GM21360 (cell line): ENCODE results near the gene SRL.
"Not testable (repeated sequence)": the region's sequence is repeated elsewhere in the genome, so short reads cannot be mapped to it uniquely, and the experiment has no call there.

Experiments
- ATAC-seq: cut with Tn5 transposase; IDR thresholded peaks from one replicate; pipeline ENCODE4 v1.9.1; 2021; ENCODE audit warnings: mild to moderate bottlenecking, moderate library complexity; ENCODE audit not compliant: unreplicated experiment

Gene SRL

DNA sequence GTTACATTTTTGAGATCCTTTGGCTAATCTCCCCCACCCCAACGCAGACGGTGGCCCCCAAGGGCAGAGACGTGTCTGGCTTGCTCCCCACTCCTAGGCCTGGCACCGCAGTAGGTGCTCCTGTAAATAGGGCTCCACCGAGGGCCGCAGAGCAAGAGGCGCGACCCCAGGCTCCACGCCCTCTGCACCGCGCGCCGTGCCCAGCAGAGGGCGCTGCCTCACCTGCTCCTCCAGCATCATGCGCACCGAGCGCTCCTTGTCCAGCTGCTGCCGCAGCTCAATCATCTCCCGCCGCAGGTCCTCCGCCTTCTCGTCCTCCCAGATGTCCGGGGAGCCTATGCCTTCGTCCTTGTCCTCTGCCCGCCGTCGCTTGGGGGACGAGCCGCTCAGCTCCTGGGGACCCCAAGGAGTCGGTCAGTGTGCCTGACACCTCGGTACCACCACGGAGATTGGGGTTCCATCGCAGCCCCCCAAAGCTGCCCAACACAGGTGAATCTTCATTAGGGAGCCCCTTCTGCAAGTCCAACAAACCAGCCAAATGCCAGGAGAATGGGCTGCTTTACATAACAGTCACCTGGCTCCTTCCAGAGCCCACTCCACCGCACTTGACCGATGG lies 19.8 kb upstream of the SRL start:
- no peak for ATAC-seq

- no peak for ATAC-seq
Observed at GRCh38 chr16:4260360-4260759, 18.5 kb upstream of the SRL start.

GRCh38 chr16:4257646-4258556 lies 16.0 kb upstream of the SRL start:
- no peak for ATAC-seq

DNA sequence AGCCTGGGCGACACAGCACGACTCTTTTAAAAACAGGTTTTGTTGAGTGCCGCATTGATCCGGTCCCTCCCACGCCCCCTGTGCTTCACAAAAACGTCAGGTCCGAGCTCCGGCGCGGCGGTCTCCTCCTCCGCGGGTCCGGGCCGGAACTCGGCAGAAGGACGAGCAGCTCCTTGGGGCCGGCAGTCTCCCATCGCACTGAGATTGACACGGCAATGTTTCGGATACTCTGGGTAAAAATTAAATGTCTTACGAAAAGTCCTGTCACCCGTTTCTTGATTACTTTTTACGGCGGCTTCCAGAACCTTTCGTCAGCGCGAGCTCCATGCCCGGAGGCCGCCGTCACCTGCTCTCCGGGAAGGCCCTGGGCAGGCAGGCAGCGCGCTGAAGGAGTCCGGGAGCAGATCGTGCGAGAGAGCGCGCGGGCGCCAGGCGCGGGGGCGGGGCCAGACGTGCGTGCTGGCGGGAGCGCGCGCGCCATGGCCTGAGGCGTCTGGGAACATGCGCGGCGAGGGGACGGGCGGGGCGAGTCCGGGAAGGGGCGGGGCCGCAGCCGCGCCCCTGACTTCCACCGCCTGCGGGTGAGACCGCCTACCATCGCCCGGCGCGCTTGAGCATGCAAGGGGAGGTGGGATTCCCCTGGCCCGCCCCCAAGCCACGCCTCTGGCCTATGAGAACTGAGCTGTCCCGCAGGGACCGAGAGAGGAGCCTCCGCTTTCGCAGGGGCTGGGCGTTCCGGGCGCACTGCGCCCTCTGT lies 11.7 kb upstream of the SRL start:
- peak; percentile 92 for ATAC-seq

- not testable (repeated sequence) for ATAC-seq
Observed at GRCh38 chr16:4253012-4253393, 11.1 kb upstream of the SRL start.

DNA sequence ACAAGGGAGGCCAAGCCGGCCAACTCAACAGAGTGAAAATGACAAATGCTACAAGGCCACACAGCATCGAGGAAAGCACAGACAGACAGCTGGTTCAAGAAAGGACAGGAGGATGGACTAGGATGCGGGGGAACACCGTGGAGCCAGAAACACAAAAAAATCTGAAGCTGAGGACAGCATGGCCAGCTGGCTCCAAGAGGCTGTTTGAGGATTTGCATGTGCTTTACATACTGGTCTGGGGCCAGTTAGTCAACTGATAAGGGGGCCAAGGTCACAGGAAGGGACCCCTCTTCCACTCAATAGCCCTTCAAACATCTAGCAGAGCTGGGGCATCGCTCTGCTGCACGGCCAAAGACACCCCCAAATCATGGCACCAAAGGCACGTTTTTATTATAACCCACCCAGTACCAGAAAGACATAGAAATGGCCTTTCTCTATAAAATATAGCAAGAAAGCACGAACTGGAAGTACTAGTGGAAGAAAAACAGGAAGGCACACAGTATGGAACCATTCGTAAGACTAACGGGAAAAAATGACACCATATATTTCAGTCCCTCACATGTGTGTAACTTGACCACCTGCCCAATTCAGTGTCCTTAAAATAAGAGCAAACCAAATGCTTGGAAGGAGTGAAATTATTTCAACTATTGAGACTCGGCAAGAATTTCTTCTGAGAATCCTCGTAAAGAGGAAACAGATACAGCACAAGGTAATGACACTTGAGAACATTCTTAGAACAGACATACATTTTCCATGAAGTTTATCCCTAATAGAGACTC lies 7.8 kb upstream of the SRL start:
- no peak for ATAC-seq

DNA sequence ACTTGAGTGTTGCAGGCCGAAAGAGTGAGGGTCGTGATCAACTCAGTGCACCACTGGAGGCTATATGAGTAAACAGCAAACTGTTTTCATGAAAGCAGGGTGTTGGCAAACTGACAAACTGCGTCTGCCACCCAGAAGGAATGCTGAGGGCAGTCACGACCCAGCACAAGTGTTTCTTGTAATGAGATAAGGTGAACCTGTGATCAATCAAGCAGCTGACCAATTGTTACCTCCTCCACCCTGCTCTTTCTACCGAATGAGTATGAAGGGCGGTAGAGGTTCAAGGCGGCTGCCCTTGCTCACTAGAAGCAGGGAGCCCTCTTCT lies 5.5 kb upstream of the SRL start:
- ATAC-seq: no peak

DNA sequence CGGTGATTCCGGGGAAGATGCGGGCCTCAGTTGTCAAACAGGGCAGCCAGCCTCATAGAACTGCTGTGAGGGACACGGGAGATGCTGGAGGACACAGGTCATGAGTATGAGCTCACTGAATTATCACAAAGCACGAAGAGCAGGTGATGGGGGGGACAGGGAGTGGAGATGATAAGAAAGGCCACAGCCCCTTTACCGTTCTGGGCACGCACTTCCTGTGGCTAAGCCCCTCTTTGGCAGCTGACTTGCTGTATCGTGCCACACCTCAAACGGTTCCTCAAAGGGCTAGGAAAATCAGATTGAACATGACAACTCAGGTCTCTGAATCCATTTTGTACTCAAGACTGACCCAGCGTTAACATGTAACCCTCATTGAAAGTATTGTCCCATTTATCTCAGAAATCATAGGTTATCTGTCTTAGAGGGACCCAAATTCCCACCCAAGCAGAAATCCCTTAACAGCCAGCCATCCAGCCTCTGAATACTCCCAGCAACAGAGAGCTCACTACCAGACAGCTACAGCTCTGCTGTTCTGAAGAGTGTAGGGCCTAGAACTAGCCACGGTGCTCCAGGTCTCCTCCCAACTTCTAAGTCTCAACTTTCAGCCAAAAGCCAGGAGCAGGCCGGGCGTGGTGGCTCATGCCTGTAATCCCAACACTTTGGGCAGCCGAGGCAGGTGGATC lies 5.0 kb upstream of the SRL start:
- ATAC-seq: no peak

DNA sequence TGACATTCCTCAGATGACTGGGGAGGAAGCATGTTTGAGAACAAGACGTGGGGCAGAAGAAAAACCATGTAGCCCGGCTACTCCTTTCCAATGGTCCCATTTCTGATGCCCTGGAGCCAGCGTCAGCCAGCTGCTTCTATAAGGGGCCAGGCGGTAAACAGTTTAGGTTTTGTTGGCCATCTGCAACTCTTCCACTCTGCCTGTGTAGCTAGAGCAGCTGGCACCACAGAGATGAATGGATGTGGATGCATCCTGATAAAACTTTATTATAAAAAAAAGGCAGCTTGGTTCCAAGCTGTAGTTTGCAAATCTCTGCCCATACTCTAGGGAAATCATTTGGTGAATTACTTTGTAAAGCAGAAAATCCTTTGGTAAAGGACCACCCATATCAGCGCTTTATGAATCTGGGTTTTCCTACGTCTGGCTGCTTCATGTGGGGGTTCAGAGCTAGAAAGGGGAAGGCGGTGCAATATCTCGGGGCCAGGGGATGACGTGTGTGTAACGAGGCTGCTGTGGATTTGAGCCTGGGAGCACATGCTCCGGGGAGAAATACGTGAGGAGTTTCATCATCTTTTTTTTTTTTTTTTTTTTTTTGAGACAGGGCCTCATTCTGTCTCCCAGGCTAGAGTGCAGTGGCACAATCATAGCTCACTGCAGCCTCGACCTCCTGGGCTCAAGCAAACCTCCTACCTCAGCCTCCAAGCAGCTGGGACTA lies 3.4 kb upstream of the SRL start:
- no peak for ATAC-seq

DNA sequence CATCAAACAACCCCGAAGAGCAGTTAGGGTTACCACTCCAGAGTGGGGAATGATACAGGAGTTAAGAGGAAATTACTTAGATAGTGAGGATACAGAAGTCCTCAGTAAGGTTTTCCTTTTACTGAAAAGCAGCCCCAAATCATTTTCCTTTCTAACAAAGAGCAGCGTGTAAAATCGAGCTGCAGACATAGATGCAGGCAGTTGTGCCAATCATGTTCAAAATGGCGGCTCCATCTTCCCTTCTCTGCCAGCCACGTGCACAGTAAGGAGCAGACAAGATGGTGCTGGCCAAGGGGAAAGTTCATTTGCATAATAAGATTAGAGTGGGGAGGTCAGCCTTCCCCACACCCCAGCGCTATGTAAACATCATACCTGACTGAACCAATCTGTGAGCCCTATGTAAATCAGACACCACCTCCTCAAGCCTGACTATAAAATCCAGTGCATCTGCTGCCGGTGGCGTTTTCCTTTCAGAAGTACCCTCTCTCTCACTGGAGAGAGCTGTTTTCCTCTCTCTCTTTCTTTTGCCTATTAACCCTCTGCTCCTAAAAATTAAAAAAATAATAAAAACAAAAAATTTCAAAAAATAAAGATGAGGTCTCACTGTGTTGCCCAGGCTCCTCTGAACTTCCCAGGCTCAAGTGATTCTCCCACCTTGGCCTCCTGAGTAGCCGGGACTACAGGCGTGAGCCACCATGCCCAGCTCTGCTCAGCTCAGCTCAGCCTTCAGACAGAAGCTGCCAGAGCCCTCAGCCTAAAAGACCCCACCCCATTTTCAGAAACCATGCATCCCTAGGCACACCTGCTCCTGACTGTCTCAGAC lies 2.6 kb upstream of the SRL start:
- no peak for ATAC-seq

DNA sequence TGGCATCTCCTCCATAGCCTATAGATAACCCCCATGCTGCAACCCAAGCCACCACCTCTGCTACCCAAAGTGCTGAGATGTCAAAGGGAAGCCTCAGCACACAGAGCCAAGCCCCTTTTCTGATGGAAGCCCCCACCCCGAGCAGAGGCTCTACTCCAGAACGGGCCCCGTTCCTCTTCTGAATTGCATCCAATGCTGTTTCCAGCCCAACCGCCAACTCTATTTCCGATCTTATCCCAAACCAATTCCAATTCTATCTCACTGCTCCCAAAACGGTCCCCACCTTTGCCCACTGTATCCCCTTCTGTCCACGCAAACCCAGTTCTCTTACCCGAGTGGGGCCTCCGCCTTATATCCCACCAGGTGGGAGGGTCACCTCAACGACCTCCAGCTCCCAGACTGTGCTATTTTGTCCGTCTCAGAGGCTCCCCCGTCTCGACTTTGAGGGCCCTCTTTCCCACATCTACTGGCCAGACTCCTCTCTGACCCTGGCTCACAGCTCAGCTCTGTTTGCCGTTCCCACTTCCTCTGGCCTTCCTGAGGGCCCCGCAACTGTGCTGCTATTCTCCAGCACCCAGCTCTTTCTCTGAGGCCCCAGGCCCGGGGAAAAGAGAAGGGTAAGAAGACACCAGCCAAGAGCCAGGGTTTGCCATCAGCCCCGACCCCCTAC lies 487 bp downstream of the SRL start:
- ATAC-seq: no peak

GRCh38 chr16:4240624-4241023 lies 1.3 kb downstream of the SRL start:
- no peak for ATAC-seq

DNA sequence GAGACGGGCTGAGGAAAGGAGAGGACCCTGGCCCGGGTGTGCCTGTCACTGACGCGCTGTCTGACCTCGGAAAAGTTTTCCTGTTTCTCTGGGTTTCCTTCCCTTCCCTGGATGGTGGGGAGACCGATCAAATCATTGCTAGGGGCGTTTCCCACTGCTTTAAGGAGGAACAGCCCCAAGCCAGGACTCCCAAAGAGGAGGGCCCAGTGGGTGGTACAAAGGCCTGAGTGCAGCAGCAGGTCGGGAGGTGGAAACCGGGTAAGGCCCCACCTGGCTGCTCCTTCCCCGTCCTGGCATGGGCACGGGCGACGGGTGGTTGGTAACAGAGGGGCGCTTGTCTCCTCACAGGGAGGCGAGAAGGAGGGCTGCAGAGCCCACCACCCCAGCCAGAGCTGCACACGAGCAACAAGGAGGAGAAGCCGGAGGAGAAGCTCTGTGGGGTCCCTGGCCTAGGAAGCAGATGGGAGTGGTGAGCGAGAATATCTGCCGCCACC lies 2.2 kb downstream of the SRL start:
- no peak for ATAC-seq

DNA sequence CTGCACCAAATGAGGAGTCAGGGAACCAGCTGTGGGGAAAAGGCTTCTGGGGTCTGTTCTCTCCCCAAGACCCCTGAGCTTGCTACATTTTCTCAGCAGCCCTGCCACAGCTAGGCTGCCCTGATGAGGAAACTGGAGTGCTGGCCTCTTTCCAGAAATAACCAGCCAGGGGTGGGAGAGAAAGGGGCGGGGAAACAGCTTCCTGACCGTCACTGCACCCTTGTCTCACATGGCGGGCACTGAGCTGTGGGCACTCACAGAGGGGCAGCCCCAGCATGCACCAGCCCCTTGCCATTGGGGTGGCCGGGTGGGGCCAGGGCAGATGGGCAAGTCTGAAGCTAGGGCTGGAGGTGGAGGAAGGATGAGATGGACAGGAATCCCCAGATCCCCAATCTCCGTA lies 2.9 kb downstream of the SRL start:
- no peak for ATAC-seq

DNA sequence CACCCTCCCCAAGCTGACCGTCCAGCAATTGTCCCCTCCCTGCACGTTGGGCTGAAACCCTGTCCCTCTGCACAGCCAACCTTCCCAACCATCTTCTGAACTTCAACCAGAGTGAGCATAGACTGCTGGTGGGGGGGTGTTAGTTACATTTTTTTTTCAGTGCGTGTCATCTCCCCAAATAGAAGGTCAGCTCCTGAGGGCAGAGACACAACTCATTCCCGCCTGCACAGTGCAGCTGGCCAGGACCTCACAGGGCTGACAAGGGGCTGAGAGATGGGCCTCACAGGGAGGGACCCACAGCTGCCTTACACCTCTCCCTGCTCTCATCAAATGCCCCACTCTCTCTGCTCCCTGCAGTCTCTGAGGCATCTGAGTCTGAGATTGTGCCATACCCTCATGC lies 8.4 kb downstream of the SRL start:
- no peak for ATAC-seq

- ATAC-seq: no peak
Observed at GRCh38 chr16:4232541-4233386, 9.1 kb downstream of the SRL start.

DNA sequence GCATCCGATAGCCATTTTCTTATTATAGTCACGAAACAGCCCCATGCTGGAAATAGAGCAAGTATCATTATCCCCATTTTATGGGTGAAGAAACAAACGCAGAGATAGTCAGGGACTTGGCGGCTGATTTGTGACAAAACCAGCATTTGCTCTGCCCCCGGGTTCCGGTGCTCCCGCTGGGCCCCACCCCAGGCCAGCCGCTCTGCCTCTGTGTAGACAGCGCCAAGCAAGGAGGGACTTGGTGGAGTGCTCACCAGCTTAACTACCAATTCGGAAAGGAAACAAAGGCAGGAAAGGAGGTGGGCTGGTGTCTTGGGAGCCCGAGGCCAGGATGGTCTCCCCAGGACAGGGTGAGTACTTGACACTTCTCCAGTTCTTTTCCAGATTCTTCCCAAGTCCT lies 10.0 kb downstream of the SRL start:
- no peak for ATAC-seq

GRCh38 chr16:4231367-4231766 lies 10.5 kb downstream of the SRL start:
- ATAC-seq: no peak
